GM18507 (cell line): Measurements from ENCODE around the gene OR2A7.
"Not testable (repeated sequence)": the region's sequence is repeated elsewhere in the genome, so short reads cannot be mapped to it uniquely, and the experiment has no call there.

Source experiments
- DNase-seq: peaks from one replicate; pipeline ENCODE4 v3.0.0; 2011; ENCODE audit warnings: low read depth; ENCODE audit not compliant: insufficient read length; ENCODE audit errors: extremely low spot score
- FAIRE-seq: peaks from 2 replicates; lab custom pipeline; 2011; peaks lifted over from hg19 to GRCh38; lab: Jason Lieb, UNC

OR2A7 gene

GRCh38 chr7:144259067-144259466 is 5.5 kb downstream of the OR2A7 start:
- not testable (repeated sequence) for DNase-seq, FAIRE-seq

GRCh38 chr7:144256112-144256511 is 8.5 kb downstream of the OR2A7 start:
- DNase-seq (no peak), FAIRE-seq (no peak)

DNA sequence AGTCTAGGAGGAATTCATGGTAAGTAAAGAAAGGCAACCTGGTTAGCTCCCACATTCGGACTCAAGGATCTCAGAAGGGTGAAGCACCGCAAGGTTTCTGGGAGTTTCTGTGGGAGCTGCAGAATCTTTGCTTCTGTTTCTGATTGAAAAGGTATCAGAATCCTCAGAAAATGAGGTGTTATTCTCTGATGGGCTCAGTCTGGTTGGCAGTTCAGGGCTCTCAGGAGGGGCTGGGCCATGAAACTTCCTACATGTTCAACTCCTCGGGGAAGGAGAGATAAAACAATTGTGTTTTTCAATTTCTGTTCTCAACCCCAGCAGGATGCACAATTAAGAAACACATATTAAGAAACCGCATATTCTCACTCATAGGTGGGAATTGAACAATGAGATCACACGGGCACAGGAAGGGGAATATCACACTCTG is 9.1 kb downstream of the OR2A7 start:
- DNase-seq = no peak
- FAIRE-seq = no peak

DNA sequence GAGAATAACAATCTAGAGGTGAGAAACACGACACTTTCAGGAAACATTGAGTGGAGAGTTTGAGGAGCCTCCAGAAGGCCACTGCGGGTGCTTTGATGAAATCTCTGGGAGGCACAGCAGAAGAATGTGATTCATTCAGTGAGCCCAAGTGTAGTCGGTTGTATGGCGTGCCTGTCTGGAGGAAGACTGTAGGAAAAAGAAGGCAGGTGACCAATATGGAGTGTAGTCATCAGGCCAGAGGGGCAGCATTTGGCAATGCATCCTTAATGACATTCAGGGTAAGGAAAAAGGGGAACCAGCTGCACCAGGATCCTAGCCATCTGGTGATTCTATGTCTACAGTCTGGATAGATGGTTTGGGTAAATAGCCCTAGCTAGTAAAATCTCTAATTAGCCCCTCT is 12.3 kb downstream of the OR2A7 start:
- not testable (repeated sequence) for FAIRE-seq

GRCh38 chr7:144247674-144248330 is 16.8 kb downstream of the OR2A7 start:
- DNase-seq, FAIRE-seq: not testable (repeated sequence)

More for the DNA sequence above, 12.3 kb downstream of the OR2A7 start:
- not testable (repeated sequence) for DNase-seq

- not testable (repeated sequence) for DNase-seq, FAIRE-seq
These were observed 17.6 kb downstream of the OR2A7 start for GRCh38 chr7:144246967-144247366.

DNA sequence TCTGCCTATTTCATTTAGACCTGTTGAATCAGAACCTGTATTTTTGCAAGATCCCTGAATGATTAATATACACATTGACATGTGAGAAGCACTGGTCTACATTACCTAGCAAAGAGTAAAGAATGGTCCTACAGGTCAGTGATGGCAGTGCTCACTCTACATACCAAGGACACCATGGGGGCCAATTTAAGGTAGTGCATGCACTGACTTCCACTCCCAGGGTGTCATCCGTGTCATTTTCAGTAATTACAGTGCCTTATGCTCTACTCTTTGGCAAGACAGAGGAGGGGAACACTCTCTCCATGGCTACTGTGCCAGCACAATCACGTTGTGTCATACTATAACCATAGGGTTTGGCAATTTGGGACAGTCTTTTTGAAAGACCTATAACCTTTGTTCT is 19.2 kb downstream of the OR2A7 start:
- not testable (repeated sequence) for DNase-seq, FAIRE-seq

- not testable (repeated sequence) for DNase-seq, FAIRE-seq
These were observed 25.2 kb downstream of the OR2A7 start, which contains the start of gene OR2A42 for GRCh38 chr7:144239365-144239764. Gene OR2A42 (minus strand): TSS chr7:144239605. CDS start chr7:144232843, 6,762 bp downstream.

- FAIRE-seq = not testable (repeated sequence)
These were observed 26.0 kb downstream of the OR2A7 start for GRCh38 chr7:144238530-144239082.

DNA sequence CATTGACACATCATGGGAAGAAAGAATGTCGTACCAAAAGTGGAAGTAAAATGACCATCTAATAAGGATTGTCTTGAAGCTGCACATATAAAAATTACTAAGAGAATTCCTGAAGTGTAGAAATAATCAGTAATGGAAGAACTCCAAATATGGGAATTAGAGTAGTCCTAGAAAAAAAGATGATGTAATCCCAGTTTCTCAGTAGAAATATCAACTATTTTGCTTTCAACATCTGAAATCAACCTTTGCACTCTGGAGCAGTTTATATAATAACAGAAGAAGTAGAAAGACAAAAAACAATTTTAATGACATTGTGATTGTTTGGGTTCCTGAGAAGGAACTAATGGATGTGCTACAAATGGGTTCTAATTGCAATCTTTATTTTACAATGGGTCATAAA is 31.6 kb downstream of the OR2A7 start:
- FAIRE-seq, DNase-seq: not testable (repeated sequence)

More at GRCh38 chr7:144238530-144239082, 26.0 kb downstream of the OR2A7 start:
- DNase-seq = not testable (repeated sequence)

- not testable (repeated sequence) for DNase-seq, FAIRE-seq
These were observed 33.6 kb downstream of the OR2A7 start for GRCh38 chr7:144231027-144231426.

DNA sequence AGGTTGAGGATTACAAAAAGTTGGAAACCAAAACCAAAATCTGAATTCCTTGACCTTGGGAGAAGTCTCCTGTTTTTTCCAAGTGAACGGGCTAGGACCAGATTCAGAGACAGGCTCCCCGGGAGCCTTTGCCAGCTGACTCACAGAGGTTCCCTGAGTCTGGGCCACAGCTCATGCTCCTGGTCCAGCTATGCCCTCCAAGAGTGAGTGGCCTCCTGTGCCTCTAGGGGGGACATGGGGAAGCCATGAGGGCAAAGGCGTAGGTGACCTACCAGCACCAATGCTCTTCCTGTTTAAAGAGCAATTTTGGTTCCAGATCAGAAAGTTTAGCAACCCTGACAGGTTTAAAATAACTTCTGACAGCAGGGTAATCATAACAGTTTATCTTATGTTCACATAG is 35.8 kb downstream of the OR2A7 start:
- not testable (repeated sequence) for DNase-seq, FAIRE-seq

DNA sequence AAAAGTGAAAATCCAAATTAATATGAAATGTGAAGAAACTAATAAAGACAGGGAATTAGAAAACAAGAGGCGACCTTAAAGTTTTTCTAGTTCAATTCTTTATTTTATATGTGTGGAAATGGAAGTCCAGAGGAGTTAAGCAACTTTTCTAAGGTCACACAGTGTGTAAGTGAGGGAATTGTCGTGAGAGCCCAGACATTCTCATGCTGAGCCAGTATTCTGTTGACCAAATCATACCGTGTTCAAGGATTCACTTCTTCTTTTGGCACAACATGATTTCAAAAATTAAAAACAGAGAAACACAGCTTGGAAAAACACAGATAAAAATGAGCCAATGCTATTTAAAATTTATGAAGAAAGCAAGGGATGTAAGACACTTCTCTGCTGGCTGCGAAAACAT is 37.7 kb downstream of the OR2A7 start:
- not testable (repeated sequence) for FAIRE-seq, DNase-seq

DNA sequence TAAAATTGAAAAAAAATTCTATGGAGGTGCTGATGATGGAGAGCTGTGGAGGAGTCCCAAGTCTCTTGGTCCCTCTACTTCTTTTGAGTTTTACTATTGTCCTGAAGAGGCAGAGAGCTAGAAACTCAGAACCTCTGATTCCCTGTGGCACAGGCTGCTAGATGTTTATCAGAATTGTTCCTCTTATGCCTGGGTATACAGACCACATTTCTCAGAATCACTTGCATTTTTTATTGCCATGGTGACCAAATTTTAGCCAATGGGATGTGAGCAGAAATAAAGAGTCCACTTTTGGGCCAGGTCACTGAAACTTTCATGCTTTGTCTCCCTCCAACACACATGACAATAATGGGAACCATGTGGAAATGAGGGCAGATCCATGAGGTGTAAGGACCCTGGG is 40.9 kb downstream of the OR2A7 start:
- DNase-seq, FAIRE-seq: not testable (repeated sequence)

GRCh38 chr7:144220531-144220930 is 44.1 kb downstream of the OR2A7 start:
- DNase-seq, FAIRE-seq: not testable (repeated sequence)

DNA sequence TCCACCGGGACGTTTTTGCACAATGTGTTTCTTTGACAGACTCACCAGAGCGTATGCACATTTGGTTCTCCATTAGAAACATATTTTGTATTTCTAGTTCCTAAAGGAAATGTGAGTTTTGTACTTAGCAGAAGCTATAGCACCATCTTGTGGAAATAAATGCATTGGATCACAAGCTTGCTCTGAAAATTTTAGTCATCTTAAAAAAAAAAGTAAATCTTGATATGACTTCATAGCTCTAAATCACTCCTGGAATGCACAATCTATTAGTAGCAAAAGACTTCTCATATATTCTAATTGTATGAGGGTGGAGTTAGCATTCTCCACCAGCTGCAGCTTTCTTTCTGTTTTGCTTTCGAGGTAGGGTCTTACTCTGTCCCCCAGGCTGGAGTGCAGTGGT is 45.4 kb downstream of the OR2A7 start:
- peak; percentile 74 for FAIRE-seq

GRCh38 chr7:144218581-144218980 is 46.0 kb downstream of the OR2A7 start:
- FAIRE-seq, DNase-seq: not testable (repeated sequence)

More for the DNA sequence above, 45.4 kb downstream of the OR2A7 start:
- not testable (repeated sequence) for DNase-seq

- not testable (repeated sequence) for FAIRE-seq
These were observed 47.4 kb downstream of the OR2A7 start for GRCh38 chr7:144217200-144217599.

More at GRCh38 chr7:144217200-144217599, 47.4 kb downstream of the OR2A7 start:
- DNase-seq = not testable (repeated sequence)
